NT2/D1 (cell line): ENCODE measurements around the gene ATF7IP2.

Experiments
- SUZ12 ChIP-seq: IDR thresholded peaks from 2 replicates; pipeline ENCODE4 v1.6.1; 2011; ENCODE audit not compliant: insufficient read length, insufficient read depth; ENCODE audit errors: extremely low read depth
- YY1 ChIP-seq: IDR thresholded peaks from 2 replicates; pipeline ENCODE4 v1.6.1; 2011; ENCODE audit not compliant: insufficient read length, insufficient read depth
- ZNF274 ChIP-seq: IDR thresholded peaks from 2 replicates; pipeline ENCODE4 v1.6.1; 2011; ENCODE audit warnings: mild to moderate bottlenecking, low read depth, low read length

DNA sequence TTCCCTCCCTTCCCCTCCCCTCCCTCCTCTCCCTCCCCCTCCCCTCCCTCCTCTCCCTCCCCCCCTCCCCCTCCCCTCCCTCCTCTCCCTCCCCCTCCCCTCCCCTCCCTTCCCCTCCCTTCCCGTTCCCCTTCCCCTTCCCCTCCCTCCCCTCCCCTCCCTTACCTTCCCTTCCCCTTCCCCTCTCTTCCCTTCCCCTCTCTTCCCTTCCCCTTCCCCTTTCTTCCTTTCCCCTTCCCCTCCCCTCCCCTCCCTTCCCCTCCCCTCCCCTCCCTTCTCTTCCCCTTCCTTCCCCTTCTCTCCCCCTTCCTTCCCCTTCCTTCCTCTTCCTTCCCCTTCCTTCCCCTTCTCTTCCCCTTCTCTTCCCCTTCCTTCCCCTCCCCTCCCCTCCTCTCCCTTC, 133.4 kb downstream of the ATF7IP2 start:
- TF ChIP-seq SUZ12: no peak
- TF ChIP-seq YY1: no peak
- TF ChIP-seq ZNF274: no peak
